Esophagus muscularis mucosa (tissue), 4 donors: Measurements from ENCODE around the gene BICDL1. TPM values are rescaled to one million over a fixed set of nuclear protein-coding genes. Genes with fewer than 3 reads are reported as not detected.
"Not testable (repeated sequence)": the region's sequence is repeated elsewhere in the genome, so short reads cannot be mapped to it uniquely, and the experiment has no call there.

Experiments
- DNase-seq: peaks from one replicate; pipeline ENCODE4 v3.0.0-alpha.2; 2017; ENCODE audit errors: extremely low spot score
- H3K27ac ChIP-seq, 4 donors: fragments of 200-600 bp; sonication (generic); replicated peaks in 1 of 4; 1 replicate in 3 of 4; 2 replicates in 1 of 4; pipeline ENCODE4 v1.5.1; 2016 to 2019; ENCODE audit warnings: mild to moderate bottlenecking in 1 of 4
- H3K27me3 ChIP-seq, 4 donors: fragments of 200-600 bp; sonication (generic); one replicate each; pipeline versions ENCODE4 v1.5.1 to v1.6.0; 2016 to 2019
- H3K36me3 ChIP-seq, 4 donors: fragments of 200-600 bp; sonication (generic); one replicate each; pipeline ENCODE4 v1.5.1; 2016 to 2019
- H3K4me1 ChIP-seq, 4 donors: fragments of 200-600 bp; sonication (generic); one replicate each; pipeline ENCODE4 v1.5.1; 2016 to 2019
- H3K4me3 ChIP-seq, 4 donors: fragments of 200-600 bp; sonication (generic); 1 replicate in 2 of 4; 2 replicates in 2 of 4; pipeline ENCODE4 v1.5.1; 2016 to 2019; ENCODE audit warnings: mild to moderate bottlenecking in 4 of 4, moderate library complexity in 1 of 4
- H3K9me3 ChIP-seq, 4 donors: fragments of 200-600 bp; sonication (generic); 1 replicate in 3 of 4; 2 replicates in 1 of 4; pipeline ENCODE4 v1.5.1; 2016 to 2019
- CTCF ChIP-seq, 3 experiments: fragments of 200-600 bp in 2 of 3; fragments of 450-650 bp in 1 of 3; sonication (generic) in 2 of 3; IDR thresholded peaks; one replicate each; pipeline ENCODE4 v1.5.1; 2017 to 2019; ENCODE audit warnings: antibody characterized with exemption in 3 of 3, mild to moderate bottlenecking in 2 of 3, moderate library complexity in 1 of 3
- EP300 ChIP-seq: sonication (generic); formaldehyde crosslinking; IDR thresholded peaks from one replicate; pipeline ENCODE4 v1.6.1; 2017; ENCODE audit warnings: antibody characterized with exemption
- POLR2A ChIP-seq: fragments of 450-650 bp; IDR thresholded peaks from one replicate; pipeline ENCODE4 v1.6.1; 2017; ENCODE audit warnings: antibody characterized with exemption, moderate library complexity, mild to moderate bottlenecking, low read depth
- POLR2AphosphoS5 ChIP-seq, 2 donors: sonication (generic); formaldehyde crosslinking; IDR thresholded peaks; one replicate each; pipeline ENCODE4 v1.6.1; 2017; ENCODE audit warnings: antibody characterized with exemption in 2 of 2
- WGBS: methylation state at CpG from one replicate; pipeline ENCODE4 v1.1.5; 2018; 5-methylcytosine and 5-hydroxymethylcytosine counted together
- intact Hi-C: fragments of 100-400 bp; cut with DNase I; formaldehyde crosslinking; loops from one replicate; pipeline ENCODE4 v1.15.1; 2023
- total RNA-seq, 4 donors: library from RNA; depleted of rRNA; stranded (reverse); fragments of >200 nt; gene quantifications; one replicate each; pipeline versions ENCODE4 v1.1.0 to v1.2.1, GENCODE V29; 2016

The BICDL1 gene
- total RNA-seq, 4 donors from 2014 or later = 0.17 to 1.2 (median 0.77) TPM

DNA sequence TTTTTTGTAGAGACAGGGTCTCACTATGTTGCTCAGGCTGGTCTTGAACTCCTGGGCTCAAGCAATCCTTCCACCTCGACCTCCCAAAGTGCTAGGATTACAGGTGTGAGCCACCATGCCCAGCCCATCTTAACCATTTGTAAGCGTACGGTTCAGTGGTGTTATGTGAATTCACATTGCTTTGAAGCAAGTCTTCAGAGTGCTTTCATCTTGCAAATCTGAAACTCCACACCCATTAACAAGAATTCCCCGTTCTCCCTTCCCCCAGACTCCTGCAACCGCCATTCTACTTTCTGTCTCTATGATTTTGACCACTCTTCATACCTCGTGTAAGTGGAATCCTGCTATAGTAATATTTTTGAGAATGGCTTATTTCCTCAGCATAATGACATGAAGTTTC lies 24.9 kb upstream of the BICDL1 start:
- Histone ChIP-seq H3K27me3 (peaks cover 0 to 4% (median 0%) of the 10 kb centered on the region in 4 donors), H3K4me3 (no peak overlapping the region), H3K4me1 (no peaks in the 10 kb centered on the region), H3K9me3 (no peaks in the 10 kb centered on the region), H3K27ac (no peak overlapping the region), H3K36me3 (no peaks in the 10 kb centered on the region)
- intact Hi-C loops = no loop called here
- TF ChIP-seq EP300 (no peak), CTCF (IDR thresholded peaks at IDR 0.05) (no peak), POLR2A (no peak), POLR2AphosphoS5 (IDR thresholded peaks at IDR 0.05) (no peak)
- WGBS = 80% methylated on average over 6 of the region's 6 CpGs
- DNase-seq = no peak

DNA sequence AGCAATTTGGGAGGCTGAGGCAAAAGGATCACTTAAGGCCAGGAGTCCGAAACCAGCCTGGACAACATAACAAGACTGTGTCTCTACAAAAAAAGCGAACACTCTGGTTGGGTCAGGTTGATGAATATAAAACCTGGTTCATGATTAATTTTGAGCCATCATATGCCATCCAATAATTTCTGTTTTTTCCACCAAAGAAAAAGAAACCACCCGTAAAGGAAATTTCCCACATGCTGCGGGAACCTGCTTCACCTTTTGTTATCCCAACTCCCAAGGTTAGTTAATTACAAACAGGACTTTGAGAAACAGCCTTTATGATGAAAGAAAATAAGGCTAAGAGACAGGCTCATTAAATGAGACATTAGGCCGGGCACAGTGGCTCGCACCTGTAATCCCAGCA lies 24.1 kb upstream of the BICDL1 start:
- Histone ChIP-seq H3K4me3 (no peak overlapping the region), H3K27ac (no peak overlapping the region), H3K36me3 (no peaks in the 10 kb centered on the region), H3K9me3 (no peaks in the 10 kb centered on the region), H3K4me1 (no peaks in the 10 kb centered on the region), H3K27me3 (peaks cover 0 to 4% (median 0%) of the 10 kb centered on the region in 4 donors)
- 92% methylated on average over 6 of the region's 6 CpGs for WGBS
- DNase-seq = no peak
- no peak for TF ChIP-seq CTCF (IDR thresholded peaks at IDR 0.05)
- TF ChIP-seq EP300 = no peak
- no peak for TF ChIP-seq POLR2AphosphoS5 (IDR thresholded peaks at IDR 0.05)
- TF ChIP-seq POLR2A = no peak
- intact Hi-C loops = no loop called here

DNA sequence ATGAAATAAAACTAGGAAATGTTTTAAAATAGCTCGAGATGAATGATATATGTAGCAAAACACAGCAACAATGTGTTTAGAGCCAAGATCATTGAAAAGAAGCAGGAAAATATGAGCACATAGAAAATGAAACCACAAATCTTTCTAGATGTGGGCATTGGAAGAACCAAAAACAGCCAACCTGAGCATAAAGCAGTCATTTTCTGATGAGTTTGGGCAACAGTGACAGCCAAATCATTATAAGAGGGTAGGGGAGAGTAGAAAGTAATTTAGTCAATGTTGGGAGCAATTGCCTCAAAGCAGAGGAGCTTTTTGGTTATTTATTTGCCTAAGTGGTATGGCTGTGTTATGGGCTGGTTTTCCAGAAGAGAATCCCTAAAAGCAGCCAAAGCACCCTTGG lies 8.8 kb upstream of the BICDL1 start:
- intact Hi-C loops = loop anchor here (10.0 kb wide), 1 partner anchor 105 kb away; no protein-coding TSS in a partner anchor
- WGBS = 71% methylated on average over 1 of the region's 1 CpG
- no peak for DNase-seq
- H3K27me3 ChIP-seq = peaks cover 0 to 55% (median 6%) of the 10 kb centered on the region in 4 donors
- H3K4me1 ChIP-seq = no peaks in the 10 kb centered on the region
- H3K4me3 ChIP-seq = no peak overlapping the region
- H3K9me3 ChIP-seq = no peaks in the 10 kb centered on the region
- no peak overlapping the region for H3K27ac ChIP-seq
- H3K36me3 ChIP-seq = no peaks in the 10 kb centered on the region
- no peak for TF ChIP-seq CTCF (IDR thresholded peaks at IDR 0.05)
- TF ChIP-seq EP300 = no peak
- no peak for TF ChIP-seq POLR2AphosphoS5 (IDR thresholded peaks at IDR 0.05)
- TF ChIP-seq POLR2A = no peak

DNA sequence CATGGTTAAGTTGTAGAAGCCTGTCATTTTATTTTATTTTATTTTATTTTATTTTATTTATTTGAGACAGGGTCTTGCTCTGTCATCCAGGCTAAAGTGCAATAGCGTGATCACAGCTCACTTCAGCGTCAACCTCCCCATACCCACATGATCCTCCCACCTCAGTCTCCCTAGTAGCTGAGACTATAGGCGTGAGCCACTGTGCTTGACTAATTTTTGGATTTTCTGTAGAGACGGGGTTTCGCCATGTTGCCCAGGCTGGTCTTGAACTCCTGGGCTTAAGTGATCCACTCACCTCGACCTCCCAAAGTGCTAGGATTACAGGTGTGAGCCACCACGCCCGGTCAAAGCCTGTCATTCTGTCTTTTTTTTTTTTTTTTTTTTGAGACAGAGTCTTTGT lies 8.3 kb upstream of the BICDL1 start:
- H3K4me1 ChIP-seq, H3K4me3 ChIP-seq, H3K36me3 ChIP-seq, H3K27ac ChIP-seq, H3K9me3 ChIP-seq, DNase-seq: not testable (repeated sequence)
- peaks cover 0 to 57% (median 6%) of the 10 kb centered on the region in 4 donors for H3K27me3 ChIP-seq
- 88% methylated on average over 8 of the region's 8 CpGs for WGBS
- intact Hi-C loops = loop anchor here (10.0 kb wide), 1 partner anchor 104 kb away; no protein-coding TSS in a partner anchor

DNA sequence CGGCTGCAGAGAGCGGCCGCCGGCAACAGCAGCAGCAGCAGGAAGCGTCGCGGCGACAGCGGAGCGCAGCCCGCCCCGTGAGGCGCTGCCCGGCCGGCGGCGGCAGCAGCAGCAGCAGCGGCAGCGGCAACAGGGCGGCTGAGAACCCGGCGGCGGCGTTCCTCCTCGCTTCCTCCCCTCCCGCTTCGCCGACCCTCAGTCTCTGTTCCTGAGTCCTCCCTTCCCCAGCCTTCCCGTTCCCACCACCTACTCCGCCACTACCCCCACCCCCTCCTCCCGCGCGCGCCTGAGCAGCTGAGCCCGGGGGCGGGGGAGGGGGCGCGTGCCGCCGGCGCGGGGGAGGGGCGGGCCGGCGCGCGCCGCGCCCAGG lies 310 bp downstream of the BICDL1 start:
- WGBS = 0% methylated on average over 1 of the region's 49 CpGs
- TF ChIP-seq EP300 (no peak), POLR2A (no peak), CTCF (IDR thresholded peaks at IDR 0.05) (no peak), POLR2AphosphoS5 (IDR thresholded peaks at IDR 0.05) (no peak)
- peaks cover 13 to 26% (median 18%) of the 10 kb centered on the region in 4 donors for H3K4me1 ChIP-seq
- H3K9me3 ChIP-seq = no peaks in the 10 kb centered on the region
- DNase-seq = no peak
- H3K27me3 ChIP-seq = peaks cover 0 to 53% (median 2%) of the 10 kb centered on the region in 4 donors
- H3K27ac ChIP-seq = peak overlapping the region in 2 of 4 donors; percentile 36 to 57
- H3K36me3 ChIP-seq = no peaks in the 10 kb centered on the region
- intact Hi-C loops = loop anchor here (10.0 kb wide), 1 partner anchor 95 kb away; no protein-coding TSS in a partner anchor
- H3K4me3 ChIP-seq = peak overlapping the region; percentile 53 to 66 (median 58)
